Measurements from ENCODE around the gene LYRM9. TPM values are rescaled to one million over a fixed set of nuclear protein-coding genes. Genes with fewer than 3 reads are reported as not detected.

LYRM9 gene
- total RNA-seq, 1 donor, result 9.7 TPM

- H3K4me3 ChIP-seq (ENCODE audit: low read depth, low read length), result no peak overlapping the region
- no peak for DNase-seq (ENCODE audit: low read depth)
- no peak for TF ChIP-seq CTCF (IDR thresholded peaks at IDR 0.05; ENCODE audit: insufficient read depth, low read length)
Measured at GRCh38 chr17:27907976-27908558, 14.9 kb upstream of the LYRM9 start.

GRCh38 chr17:27906623-27907022 is 13.5 kb upstream of the LYRM9 start:
- no peak for TF ChIP-seq CTCF (IDR thresholded peaks at IDR 0.05; ENCODE audit: insufficient read depth, low read length)

GRCh38 chr17:27906226-27906580 is 13.0 kb upstream of the LYRM9 start:
- DNase-seq (ENCODE audit: low read depth), result no peak
- H3K4me3 ChIP-seq (ENCODE audit: low read depth, low read length), result no peak overlapping the region
- TF ChIP-seq CTCF (IDR thresholded peaks at IDR 0.05; ENCODE audit: insufficient read depth, low read length), result no peak

More at GRCh38 chr17:27906623-27907022, 13.5 kb upstream of the LYRM9 start:
- H3K4me3 ChIP-seq (ENCODE audit: low read depth, low read length), result no peak overlapping the region
- DNase-seq (ENCODE audit: low read depth), result no peak

- no peak for TF ChIP-seq CTCF (IDR thresholded peaks at IDR 0.05; ENCODE audit: insufficient read depth, low read length)
- no peak overlapping the region for H3K4me3 ChIP-seq (ENCODE audit: low read depth, low read length)
- DNase-seq (ENCODE audit: low read depth), result no peak
Measured at GRCh38 chr17:27905447-27906225, 12.5 kb upstream of the LYRM9 start.

- no peak overlapping the region for H3K4me3 ChIP-seq (ENCODE audit: low read depth, low read length)
- TF ChIP-seq CTCF (IDR thresholded peaks at IDR 0.05; ENCODE audit: insufficient read depth, low read length), result no peak
- no peak for DNase-seq (ENCODE audit: low read depth)
Measured at GRCh38 chr17:27904534-27905446, 11.6 kb upstream of the LYRM9 start.

GRCh38 chr17:27904114-27904513 is 10.9 kb upstream of the LYRM9 start:
- TF ChIP-seq CTCF (IDR thresholded peaks at IDR 0.05; ENCODE audit: insufficient read depth, low read length), result no peak
- DNase-seq (ENCODE audit: low read depth), result no peak
- H3K4me3 ChIP-seq (ENCODE audit: low read depth, low read length), result no peak overlapping the region
